Suprapubic skin (tissue), 4 donors: Measurements from ENCODE around the gene PLXNC1.

Experiments used
- EP300 ChIP-seq: sonication (generic); formaldehyde crosslinking; IDR thresholded peaks from one replicate; pipeline ENCODE4 v1.6.1; 2017; ENCODE audit warnings: antibody characterized with exemption
- POLR2A ChIP-seq, 2 donors: fragments of 450-650 bp; IDR thresholded peaks; one replicate each; pipeline ENCODE4 v1.6.1; 2017; ENCODE audit warnings: antibody characterized with exemption in 2 of 2, mild to moderate bottlenecking in 2 of 2, moderate library complexity in 2 of 2
- POLR2AphosphoS5 ChIP-seq, 3 donors: sonication (generic); formaldehyde crosslinking; IDR thresholded peaks; one replicate each; pipeline ENCODE4 v1.6.1; 2017; ENCODE audit warnings: antibody characterized with exemption in 3 of 3
- TF ChIP-seq, protein P1 (sequence below), 2 donors: fragments of 200-600 bp in 1 of 2; fragments of 450-650 bp in 1 of 2; sonication (generic) in 1 of 2; IDR thresholded peaks; one replicate each; pipeline ENCODE4 v1.5.1; 2016 to 2019; ENCODE audit warnings: antibody characterized with exemption in 2 of 2, mild to moderate bottlenecking in 1 of 2, moderate library complexity in 1 of 2

DNA sequence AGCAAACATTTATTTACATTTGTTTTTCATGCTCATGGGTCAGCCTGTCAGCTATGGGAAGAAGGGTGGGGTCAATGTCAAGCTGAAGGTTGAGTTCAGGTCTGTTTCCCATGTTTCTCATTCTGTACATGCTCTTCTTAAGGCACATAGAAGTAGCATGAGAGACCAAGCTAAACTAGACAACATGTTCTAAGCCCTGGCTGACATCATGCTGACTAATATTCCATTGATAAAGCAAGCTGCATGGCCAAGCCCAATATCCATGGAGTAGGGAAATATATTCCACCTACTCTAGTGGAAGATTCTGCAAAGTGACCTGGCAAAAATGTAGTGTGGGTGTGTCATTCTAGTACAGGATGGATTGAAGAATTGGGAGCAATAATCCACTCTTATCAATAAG, 44.1 kb downstream of the PLXNC1 start:
- TF ChIP-seq, protein P1, sequence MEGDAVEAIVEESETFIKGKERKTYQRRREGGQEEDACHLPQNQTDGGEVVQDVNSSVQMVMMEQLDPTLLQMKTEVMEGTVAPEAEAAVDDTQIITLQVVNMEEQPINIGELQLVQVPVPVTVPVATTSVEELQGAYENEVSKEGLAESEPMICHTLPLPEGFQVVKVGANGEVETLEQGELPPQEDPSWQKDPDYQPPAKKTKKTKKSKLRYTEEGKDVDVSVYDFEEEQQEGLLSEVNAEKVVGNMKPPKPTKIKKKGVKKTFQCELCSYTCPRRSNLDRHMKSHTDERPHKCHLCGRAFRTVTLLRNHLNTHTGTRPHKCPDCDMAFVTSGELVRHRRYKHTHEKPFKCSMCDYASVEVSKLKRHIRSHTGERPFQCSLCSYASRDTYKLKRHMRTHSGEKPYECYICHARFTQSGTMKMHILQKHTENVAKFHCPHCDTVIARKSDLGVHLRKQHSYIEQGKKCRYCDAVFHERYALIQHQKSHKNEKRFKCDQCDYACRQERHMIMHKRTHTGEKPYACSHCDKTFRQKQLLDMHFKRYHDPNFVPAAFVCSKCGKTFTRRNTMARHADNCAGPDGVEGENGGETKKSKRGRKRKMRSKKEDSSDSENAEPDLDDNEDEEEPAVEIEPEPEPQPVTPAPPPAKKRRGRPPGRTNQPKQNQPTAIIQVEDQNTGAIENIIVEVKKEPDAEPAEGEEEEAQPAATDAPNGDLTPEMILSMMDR (IDR thresholded peaks at IDR 0.05), result no peak
- TF ChIP-seq POLR2A (IDR thresholded peaks at IDR 0.05), result no peak
- no peak for TF ChIP-seq EP300
- TF ChIP-seq POLR2AphosphoS5 (IDR thresholded peaks at IDR 0.05), result no peak
